Measurements from ENCODE around the gene TMEM238L.

The TMEM238L gene

DNA sequence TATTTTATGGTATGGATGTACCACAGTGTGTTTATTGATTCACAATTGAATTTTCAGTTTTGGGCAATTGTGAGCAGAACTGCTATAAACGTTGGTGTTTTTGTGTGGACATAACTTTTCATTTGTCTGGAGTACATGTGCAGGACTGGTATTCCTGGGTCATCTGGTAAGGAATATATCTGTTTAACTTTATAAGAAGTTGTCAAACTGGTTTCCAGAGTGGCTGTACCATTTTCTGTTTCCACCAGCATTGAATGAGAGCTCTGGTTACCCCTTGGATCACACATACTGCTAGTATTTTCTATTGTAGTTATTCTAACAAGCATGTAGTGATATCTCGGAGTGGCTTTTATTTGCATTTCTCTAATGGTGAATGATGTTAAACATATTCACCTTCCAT lies 24.3 kb downstream of the TMEM238L start:
- Histone ChIP-seq H3K27ac (ENCODE audit: low read length, poor library complexity, severe bottlenecking) (no peak overlapping the region), H3K4me2 (ENCODE audit: low read length, poor library complexity, severe bottlenecking) (no peak overlapping the region), H3K14ac (ENCODE audit: low read length in 2 of 2) (no peak overlapping the region), H3K27me3 (ENCODE audit: control insufficient read depth in 1 of 2, insufficient read depth in 1 of 2, low read length in 2 of 2) (no peaks in the 10 kb centered on the region), H3K9ac (ENCODE audit: low read length) (no peak overlapping the region), H4K8ac (ENCODE audit: low read length) (no peak overlapping the region), H3K23ac (ENCODE audit: low read length in 2 of 2) (no peak overlapping the region), H2AK5ac (ENCODE audit: low read length, severe bottlenecking) (no peak overlapping the region), H3K4ac (ENCODE audit: low read depth in 1 of 2, low read length in 2 of 2) (no peak overlapping the region), H3K79me1 (replicated peaks; ENCODE audit: low read length, poor library complexity, severe bottlenecking) (no peaks in the 10 kb centered on the region), H2BK120ac (ENCODE audit: low read depth, low read length) (no peak overlapping the region), H2BK5ac (ENCODE audit: low read depth, low read length, poor library complexity, severe bottlenecking) (no peak overlapping the region), H3K9me3 (ENCODE audit: control insufficient read depth, low read length) (peaks cover 7% of the 10 kb centered on the region), H3K4me3 (ENCODE audit: insufficient read depth in 1 of 2, low read depth in 1 of 2, low read length in 2 of 2) (no peak overlapping the region), H3K18ac (ENCODE audit: low read depth in 1 of 2, low read length in 2 of 2) (no peak overlapping the region), H3K4me1 (ENCODE audit: control insufficient read depth, insufficient read depth, low read depth, low read length) (no peaks in the 10 kb centered on the region), H3K36me3 (ENCODE audit: control insufficient read depth in 1 of 2, insufficient read depth in 2 of 2, low read depth in 1 of 2, low read length in 2 of 2) (no peaks in the 10 kb centered on the region), H2AFZ (ENCODE audit: low read depth, low read length) (no peak overlapping the region), H2BK15ac (ENCODE audit: low read depth, poor library complexity, severe bottlenecking) (no peak overlapping the region), H4K91ac (ENCODE audit: low read length) (no peak overlapping the region), H2BK12ac (ENCODE audit: low read length in 2 of 2) (no peak overlapping the region)
- DNase-seq: no peak
- 52% methylated on average over 1 of the region's 2 CpGs for WGBS

DNA sequence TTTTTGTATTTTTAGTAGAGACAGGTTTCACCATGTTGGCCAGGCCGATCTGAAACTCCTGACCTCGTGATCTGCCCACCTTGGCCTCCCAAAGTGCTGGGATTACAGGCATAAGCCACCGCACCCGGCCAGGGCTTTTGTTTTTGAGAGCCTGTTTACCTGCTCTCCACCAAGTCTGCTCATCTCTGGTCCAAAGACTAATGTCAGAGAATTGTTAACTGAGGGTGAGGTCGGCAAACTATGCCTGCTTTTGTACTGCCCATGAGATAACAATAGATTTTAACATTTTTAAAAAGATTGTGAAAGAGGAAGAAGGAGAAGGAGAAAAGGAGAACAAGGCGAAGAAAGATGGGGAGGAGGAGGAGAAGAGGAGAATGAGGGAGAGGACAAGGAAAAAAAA lies 26.0 kb downstream of the TMEM238L start:
- no peak overlapping the region for H3K27ac ChIP-seq (ENCODE audit: low read length, poor library complexity, severe bottlenecking)
- no peaks in the 10 kb centered on the region for H3K36me3 ChIP-seq (ENCODE audit: control insufficient read depth in 1 of 2, insufficient read depth in 2 of 2, low read depth in 1 of 2, low read length in 2 of 2)
- no peaks in the 10 kb centered on the region for H3K79me1 ChIP-seq (replicated peaks; ENCODE audit: low read length, poor library complexity, severe bottlenecking)
- 73% methylated on average over 5 of the region's 6 CpGs for WGBS
- no peak overlapping the region for H3K4me2 ChIP-seq (ENCODE audit: low read length, poor library complexity, severe bottlenecking)
- no peak overlapping the region for H4K8ac ChIP-seq (ENCODE audit: low read length)
- H3K4me3 ChIP-seq (ENCODE audit: insufficient read depth in 1 of 2, low read depth in 1 of 2, low read length in 2 of 2): no peak overlapping the region
- H3K27me3 ChIP-seq (ENCODE audit: control insufficient read depth in 1 of 2, insufficient read depth in 1 of 2, low read length in 2 of 2): no peaks in the 10 kb centered on the region
- H2BK15ac ChIP-seq (ENCODE audit: low read depth, poor library complexity, severe bottlenecking): no peak overlapping the region
- peaks cover 7% of the 10 kb centered on the region for H3K9me3 ChIP-seq (ENCODE audit: control insufficient read depth, low read length)
- no peak overlapping the region for H2AFZ ChIP-seq (ENCODE audit: low read depth, low read length)
- no peak overlapping the region for H3K4ac ChIP-seq (ENCODE audit: low read depth in 1 of 2, low read length in 2 of 2)
- no peak overlapping the region for H3K23ac ChIP-seq (ENCODE audit: low read length in 2 of 2)
- no peak overlapping the region for H4K91ac ChIP-seq (ENCODE audit: low read length)
- H3K14ac ChIP-seq (ENCODE audit: low read length in 2 of 2): no peak overlapping the region
- no peak overlapping the region for H3K18ac ChIP-seq (ENCODE audit: low read depth in 1 of 2, low read length in 2 of 2)
- no peak overlapping the region for H2BK5ac ChIP-seq (ENCODE audit: low read depth, low read length, poor library complexity, severe bottlenecking)
- no peak overlapping the region for H2BK120ac ChIP-seq (ENCODE audit: low read depth, low read length)
- no peak for DNase-seq
- no peak overlapping the region for H2AK5ac ChIP-seq (ENCODE audit: low read length, severe bottlenecking)
- no peak overlapping the region for H2BK12ac ChIP-seq (ENCODE audit: low read length in 2 of 2)
- H3K9ac ChIP-seq (ENCODE audit: low read length): no peak overlapping the region
- H3K4me1 ChIP-seq (ENCODE audit: control insufficient read depth, insufficient read depth, low read depth, low read length): no peaks in the 10 kb centered on the region

DNA sequence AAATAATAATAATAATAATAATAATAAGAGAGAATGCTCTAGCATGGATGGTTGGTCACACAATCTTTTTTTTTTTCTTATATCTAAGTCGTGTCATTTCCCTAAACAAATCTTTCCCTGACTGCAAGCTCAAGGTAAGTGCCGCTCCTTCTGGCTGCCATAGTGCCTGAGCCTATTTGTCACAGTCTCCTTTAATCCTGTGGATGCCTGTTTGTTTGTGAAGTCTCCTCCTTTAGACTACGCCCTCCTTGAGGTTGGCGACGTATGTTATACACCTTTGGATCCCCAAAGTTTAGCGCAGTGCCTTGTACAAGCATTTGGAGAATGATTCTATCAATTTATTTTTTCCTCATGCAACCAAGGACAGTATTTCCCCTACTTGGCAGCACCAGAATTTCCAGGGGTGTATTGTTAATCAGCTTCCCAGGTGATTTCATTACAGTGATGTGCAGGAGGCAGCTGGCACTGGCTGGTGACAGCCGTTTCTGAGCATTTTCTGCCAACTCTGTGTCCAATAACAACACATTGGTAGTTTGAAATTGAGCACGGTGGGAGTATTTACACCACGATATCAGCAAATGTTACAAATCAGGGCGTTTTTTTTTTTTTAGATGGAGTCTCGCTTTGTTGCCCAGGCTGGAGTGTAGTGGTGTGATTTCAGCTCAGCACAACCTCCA lies 26.6 kb downstream of the TMEM238L start:
- Histone ChIP-seq H3K4me3 (ENCODE audit: insufficient read depth in 1 of 2, low read depth in 1 of 2, low read length in 2 of 2) (no peak overlapping the region), H3K9me3 (ENCODE audit: control insufficient read depth, low read length) (peaks cover 6% of the 10 kb centered on the region), H3K27me3 (ENCODE audit: control insufficient read depth in 1 of 2, insufficient read depth in 1 of 2, low read length in 2 of 2) (no peaks in the 10 kb centered on the region), H2BK15ac (ENCODE audit: low read depth, poor library complexity, severe bottlenecking) (no peak overlapping the region), H3K4me1 (ENCODE audit: control insufficient read depth, insufficient read depth, low read depth, low read length) (no peaks in the 10 kb centered on the region), H3K4me2 (ENCODE audit: low read length, poor library complexity, severe bottlenecking) (peak overlapping the region; percentile 34), H3K36me3 (ENCODE audit: control insufficient read depth in 1 of 2, insufficient read depth in 2 of 2, low read depth in 1 of 2, low read length in 2 of 2) (no peaks in the 10 kb centered on the region), H2AFZ (ENCODE audit: low read depth, low read length) (no peak overlapping the region), H2BK5ac (ENCODE audit: low read depth, low read length, poor library complexity, severe bottlenecking) (no peak overlapping the region), H4K8ac (ENCODE audit: low read length) (no peak overlapping the region), H3K79me1 (replicated peaks; ENCODE audit: low read length, poor library complexity, severe bottlenecking) (no peaks in the 10 kb centered on the region), H4K91ac (ENCODE audit: low read length) (no peak overlapping the region), H3K9ac (ENCODE audit: low read length) (no peak overlapping the region), H2BK12ac (ENCODE audit: low read length in 2 of 2) (no peak overlapping the region), H3K27ac (ENCODE audit: low read length, poor library complexity, severe bottlenecking) (no peak overlapping the region), H3K14ac (ENCODE audit: low read length in 2 of 2) (no peak overlapping the region), H2AK5ac (ENCODE audit: low read length, severe bottlenecking) (no peak overlapping the region), H3K23ac (ENCODE audit: low read length in 2 of 2) (no peak overlapping the region), H3K4ac (ENCODE audit: low read depth in 1 of 2, low read length in 2 of 2) (no peak overlapping the region), H2BK120ac (ENCODE audit: low read depth, low read length) (no peak overlapping the region), H3K18ac (ENCODE audit: low read depth in 1 of 2, low read length in 2 of 2) (no peak overlapping the region)
- WGBS: 89% methylated on average over 9 of the region's 11 CpGs
- no peak for DNase-seq

DNA sequence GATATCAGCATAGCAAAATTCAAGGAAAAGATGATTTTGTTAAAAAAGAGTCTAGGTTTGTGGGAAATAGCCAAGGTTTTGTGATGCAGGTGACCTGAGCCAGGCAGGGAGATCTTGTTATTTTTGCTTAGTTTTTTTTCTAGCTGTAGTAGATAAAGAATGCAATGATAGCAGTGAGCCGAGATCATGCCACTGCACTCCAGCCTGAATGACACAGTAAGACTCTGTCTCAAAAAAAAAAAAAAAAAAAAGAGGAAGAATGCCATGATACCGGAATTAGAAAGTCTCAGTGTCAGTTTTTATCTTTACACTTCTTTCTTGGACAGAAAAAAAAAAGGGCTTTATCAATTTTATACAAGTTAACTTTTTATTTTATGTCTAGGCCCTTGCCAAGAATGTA lies 27.5 kb downstream of the TMEM238L start:
- H3K27ac ChIP-seq (ENCODE audit: low read length, poor library complexity, severe bottlenecking): no peak overlapping the region
- H3K36me3 ChIP-seq (ENCODE audit: control insufficient read depth in 1 of 2, insufficient read depth in 2 of 2, low read depth in 1 of 2, low read length in 2 of 2): no peaks in the 10 kb centered on the region
- H3K23ac ChIP-seq (ENCODE audit: low read length in 2 of 2): no peak overlapping the region
- DNase-seq: no peak
- H3K27me3 ChIP-seq (ENCODE audit: control insufficient read depth in 1 of 2, insufficient read depth in 1 of 2, low read length in 2 of 2): no peaks in the 10 kb centered on the region
- H4K91ac ChIP-seq (ENCODE audit: low read length): no peak overlapping the region
- H3K9ac ChIP-seq (ENCODE audit: low read length): no peak overlapping the region
- no peaks in the 10 kb centered on the region for H3K4me1 ChIP-seq (ENCODE audit: control insufficient read depth, insufficient read depth, low read depth, low read length)
- no peak overlapping the region for H3K4me2 ChIP-seq (ENCODE audit: low read length, poor library complexity, severe bottlenecking)
- H4K8ac ChIP-seq (ENCODE audit: low read length): no peak overlapping the region
- H3K9me3 ChIP-seq (ENCODE audit: control insufficient read depth, low read length): peaks cover 9% of the 10 kb centered on the region
- no peaks in the 10 kb centered on the region for H3K79me1 ChIP-seq (replicated peaks; ENCODE audit: low read length, poor library complexity, severe bottlenecking)
- no peak overlapping the region for H3K14ac ChIP-seq (ENCODE audit: low read length in 2 of 2)
- H3K18ac ChIP-seq (ENCODE audit: low read depth in 1 of 2, low read length in 2 of 2): no peak overlapping the region
- no peak overlapping the region for H2AFZ ChIP-seq (ENCODE audit: low read depth, low read length)
- no peak overlapping the region for H3K4me3 ChIP-seq (ENCODE audit: insufficient read depth in 1 of 2, low read depth in 1 of 2, low read length in 2 of 2)
- H2BK15ac ChIP-seq (ENCODE audit: low read depth, poor library complexity, severe bottlenecking): no peak overlapping the region
- H2BK120ac ChIP-seq (ENCODE audit: low read depth, low read length): no peak overlapping the region
- H2AK5ac ChIP-seq (ENCODE audit: low read length, severe bottlenecking): no peak overlapping the region
- H3K4ac ChIP-seq (ENCODE audit: low read depth in 1 of 2, low read length in 2 of 2): no peak overlapping the region
- no peak overlapping the region for H2BK12ac ChIP-seq (ENCODE audit: low read length in 2 of 2)
- no peak overlapping the region for H2BK5ac ChIP-seq (ENCODE audit: low read depth, low read length, poor library complexity, severe bottlenecking)
- 100% methylated on average over 1 of the region's 2 CpGs for WGBS
